ENCODE measurements around the gene PPP2CA.
A peak's percentile ranks its signal among the peaks of the same experiment; 100 is the strongest.
"Not testable (repeated sequence)": the region's sequence is repeated elsewhere in the genome, so short reads cannot be mapped to it uniquely, and the experiment has no call there.

The PPP2CA gene

GRCh38 chr5:134245101-134245604 is 19.3 kb upstream of the PPP2CA start:
- peak; percentile 52 for DNase-seq (ENCODE audit: low spot score)

GRCh38 chr5:134242146-134242545 is 16.3 kb upstream of the PPP2CA start:
- peak; percentile 71 for DNase-seq (ENCODE audit: low spot score)

GRCh38 chr5:134240421-134240962 is 14.6 kb upstream of the PPP2CA start:
- peak; percentile 85 for DNase-seq (ENCODE audit: low spot score)

GRCh38 chr5:134236820-134237219 is 10.9 kb upstream of the PPP2CA start:
- no peak for DNase-seq (ENCODE audit: low spot score)

- no peak for DNase-seq (ENCODE audit: low spot score)
Measured at GRCh38 chr5:134236318-134236717, 10.4 kb upstream of the PPP2CA start.

- DNase-seq (ENCODE audit: low spot score), result no peak
Measured at GRCh38 chr5:134228624-134229023, 2.8 kb upstream of the PPP2CA start.

- DNase-seq (ENCODE audit: low spot score), result no peak
Measured at GRCh38 chr5:134227776-134228175, 1.9 kb upstream of the PPP2CA start.

GRCh38 chr5:134227259-134227658 is 1.4 kb upstream of the PPP2CA start:
- peak; percentile 68 for DNase-seq (ENCODE audit: low spot score)

- DNase-seq (ENCODE audit: low spot score), result no peak
Measured at GRCh38 chr5:134226441-134227192, 744 bp upstream of the PPP2CA start.

- peak; percentile 55 for DNase-seq (ENCODE audit: low spot score)
Measured at GRCh38 chr5:134224888-134225779, 739 bp downstream of the PPP2CA start.

GRCh38 chr5:134223406-134224248 is 2.2 kb downstream of the PPP2CA start:
- peak; percentile 37 for DNase-seq (ENCODE audit: low spot score)

- DNase-seq (ENCODE audit: low spot score), result not testable (repeated sequence)
Measured at GRCh38 chr5:134221690-134222089, 4.2 kb downstream of the PPP2CA start.

GRCh38 chr5:134215757-134216156 is 10.1 kb downstream of the PPP2CA start:
- no peak for DNase-seq (ENCODE audit: low spot score)

GRCh38 chr5:134211263-134212031 is 14.4 kb downstream of the PPP2CA start:
- DNase-seq (ENCODE audit: low spot score), result not testable (repeated sequence)

GRCh38 chr5:134209477-134210245 is 16.2 kb downstream of the PPP2CA start:
- DNase-seq (ENCODE audit: low spot score), result no peak

- DNase-seq (ENCODE audit: low spot score), result no peak
Measured at GRCh38 chr5:134207696-134208095, 18.2 kb downstream of the PPP2CA start.

- DNase-seq (ENCODE audit: low spot score), result no peak
Measured at GRCh38 chr5:134206627-134207160, 19.2 kb downstream of the PPP2CA start.

GRCh38 chr5:134204575-134204974 is 21.3 kb downstream of the PPP2CA start:
- DNase-seq (ENCODE audit: low spot score), result no peak

- no peak for DNase-seq (ENCODE audit: low spot score)
Measured at GRCh38 chr5:134203630-134204029, 22.2 kb downstream of the PPP2CA start.

- DNase-seq (ENCODE audit: low spot score), result no peak
Measured at GRCh38 chr5:134195666-134196065, 30.2 kb downstream of the PPP2CA start.
